Activated CD4-positive, CD25-positive, alpha-beta regulatory T cell treated with anti-CD3 and anti-CD28 coated beads, Interleukin-2, amount 50 U/mL, for 72 hours (primary cell): ENCODE data around the gene CDH4.

ENCODE experiments used
- DNase-seq: peaks from one replicate; pipeline ENCODE4 v3.0.0; 2021

Gene CDH4

DNA sequence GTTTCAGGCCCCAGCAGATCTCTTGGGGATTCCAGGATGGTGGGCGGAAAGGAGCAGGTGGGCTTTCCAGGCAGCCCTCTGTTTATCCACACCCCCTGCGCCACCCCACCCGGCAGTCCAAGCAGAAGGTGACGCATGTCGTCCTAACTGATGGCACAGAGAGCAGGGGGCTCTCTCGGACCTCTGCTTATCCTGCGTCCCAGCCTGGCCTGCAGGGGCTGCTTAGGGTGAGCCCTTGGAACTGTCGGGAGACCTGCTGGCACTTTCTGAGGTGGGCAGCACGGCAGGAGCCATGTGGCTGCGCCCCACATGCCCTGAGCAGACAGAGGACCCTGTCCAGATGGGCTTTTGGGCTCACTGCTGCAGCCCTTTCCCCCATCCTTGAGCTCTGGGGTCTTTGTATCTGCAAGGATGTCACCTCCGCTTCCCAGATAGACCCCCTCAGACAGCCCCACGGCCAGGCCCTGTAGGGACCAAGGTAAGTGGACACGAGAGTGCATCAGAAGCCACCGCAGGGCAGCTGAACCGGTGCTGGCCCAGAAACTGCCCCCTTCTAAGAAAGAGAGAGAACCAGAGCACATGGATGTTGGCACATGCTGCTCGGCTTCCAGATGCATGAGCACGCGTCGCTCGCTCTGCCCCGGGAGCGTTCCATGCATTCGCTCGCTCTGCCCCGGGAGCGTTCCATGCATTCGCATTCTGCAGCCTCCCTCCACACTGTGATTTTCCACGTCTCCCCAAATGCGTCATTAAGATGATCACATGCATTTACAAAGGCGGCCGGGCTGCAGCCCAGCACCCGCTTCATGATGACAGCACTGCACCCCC, 566.9 kb downstream of the CDH4 start:
- DNase-seq = no peak

DNA sequence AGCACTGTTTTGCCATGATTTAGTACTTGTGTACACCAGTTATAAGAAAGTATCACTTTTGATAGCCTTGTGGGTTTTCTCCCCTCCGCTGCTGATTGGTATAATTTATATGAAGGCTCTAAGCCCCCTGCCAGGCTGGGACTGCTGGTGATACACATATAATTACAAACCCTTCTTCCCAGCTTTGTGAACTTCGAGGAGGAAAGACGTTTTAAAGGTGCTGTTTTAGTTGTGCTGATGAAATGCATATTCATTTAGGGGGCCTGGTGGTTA, 567.4 kb downstream of the CDH4 start:
- DNase-seq = no peak

DNA sequence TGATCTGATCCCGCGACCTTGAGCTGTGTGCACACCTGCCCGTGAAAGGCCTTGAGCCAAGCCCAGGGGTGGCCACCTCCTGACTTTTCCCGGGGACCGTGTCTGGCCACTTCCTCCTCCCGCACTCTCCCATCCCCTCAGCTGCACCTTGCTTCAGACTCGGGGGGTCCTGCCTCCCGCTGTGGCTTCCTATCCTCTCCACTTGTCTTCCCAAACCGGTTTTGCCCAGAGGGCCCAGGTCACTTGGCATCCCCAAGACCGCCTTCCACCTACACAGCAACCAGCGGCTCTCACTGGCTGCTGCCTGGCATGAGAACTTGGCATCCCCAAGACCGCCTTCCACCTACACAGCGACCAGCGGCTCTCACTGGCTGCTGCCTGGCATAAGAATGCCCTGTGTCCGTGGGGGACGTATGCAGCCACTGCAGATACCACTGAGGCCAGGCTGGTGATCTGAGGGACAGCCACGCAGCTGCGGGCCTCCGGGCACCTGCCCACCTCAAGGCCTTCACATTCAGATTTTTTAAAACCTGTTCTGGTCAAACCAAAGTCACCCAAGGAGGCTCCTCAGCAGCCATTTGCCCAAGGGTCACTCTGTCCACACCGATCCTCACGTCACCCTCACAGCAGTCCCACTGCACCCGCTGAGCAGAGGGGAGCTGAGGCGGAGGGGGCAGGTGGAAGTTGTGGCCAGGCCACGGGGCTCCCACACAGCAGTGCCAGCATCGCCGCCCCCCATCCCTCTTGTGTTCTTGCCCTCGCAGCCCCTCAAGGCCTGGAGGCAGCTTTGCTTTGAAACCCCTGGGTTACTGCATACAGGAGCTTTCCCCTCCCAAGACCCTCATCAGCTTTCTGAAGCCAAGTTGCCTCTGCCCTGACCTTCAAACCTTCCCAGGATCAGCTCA, 568.1 kb downstream of the CDH4 start:
- no peak for DNase-seq

DNA sequence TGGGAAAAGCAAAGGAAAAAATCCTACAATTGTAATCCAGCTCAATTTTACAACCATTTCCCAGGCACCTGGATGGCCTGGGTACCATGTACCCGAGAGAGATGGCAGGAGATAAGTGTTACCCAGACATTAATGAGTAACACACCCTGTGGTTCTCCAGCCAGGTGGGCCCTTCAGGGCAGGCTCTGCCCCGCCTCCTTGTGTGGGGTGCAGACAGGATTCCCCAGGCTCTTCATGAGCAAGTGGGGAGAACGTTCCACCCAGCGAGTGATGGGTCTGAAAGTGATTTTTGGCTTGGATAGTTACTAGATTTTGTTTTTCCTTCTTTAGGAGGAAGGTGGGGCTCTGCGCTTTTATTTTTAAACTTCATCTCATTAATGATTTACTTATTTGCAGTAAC, 569.7 kb downstream of the CDH4 start:
- no peak for DNase-seq

DNA sequence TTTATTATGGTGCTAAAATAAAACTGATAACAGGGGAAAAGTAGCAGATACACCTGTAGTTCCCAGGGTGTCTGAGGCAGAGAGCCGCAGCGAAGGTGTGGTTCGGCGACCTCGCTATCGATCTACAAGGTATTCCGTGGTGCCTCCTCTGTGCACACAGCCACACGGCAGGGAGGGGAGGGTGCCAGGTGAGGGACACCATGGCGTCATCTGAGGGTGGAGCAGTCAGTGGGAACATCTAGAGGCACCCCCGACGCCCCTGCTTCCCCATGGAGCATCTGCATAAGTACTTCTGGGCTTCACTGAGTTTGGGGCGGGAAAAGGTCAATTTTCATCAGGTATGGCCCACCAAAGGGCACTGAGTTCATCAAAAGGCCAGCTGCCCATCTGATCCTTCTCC, 570.3 kb downstream of the CDH4 start:
- no peak for DNase-seq

DNA sequence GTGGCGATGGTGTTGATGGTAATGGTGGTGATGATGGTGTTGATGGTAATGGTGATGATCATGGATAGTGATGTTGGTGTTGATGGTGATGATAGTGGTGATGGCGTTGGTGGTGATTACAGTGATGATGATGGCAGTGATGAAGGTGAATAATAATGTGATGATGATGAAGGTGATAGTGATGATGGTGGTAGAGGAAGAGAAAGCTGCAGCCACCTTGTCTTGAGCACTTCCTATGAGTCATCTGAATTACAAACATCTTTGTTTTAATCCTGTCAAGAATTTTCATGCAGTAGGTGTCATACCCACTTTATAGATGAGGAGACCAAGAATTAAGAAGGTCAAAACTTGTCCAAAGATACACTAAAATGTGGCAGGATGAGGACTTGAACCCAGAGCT, 571.2 kb downstream of the CDH4 start:
- DNase-seq = no peak

DNA sequence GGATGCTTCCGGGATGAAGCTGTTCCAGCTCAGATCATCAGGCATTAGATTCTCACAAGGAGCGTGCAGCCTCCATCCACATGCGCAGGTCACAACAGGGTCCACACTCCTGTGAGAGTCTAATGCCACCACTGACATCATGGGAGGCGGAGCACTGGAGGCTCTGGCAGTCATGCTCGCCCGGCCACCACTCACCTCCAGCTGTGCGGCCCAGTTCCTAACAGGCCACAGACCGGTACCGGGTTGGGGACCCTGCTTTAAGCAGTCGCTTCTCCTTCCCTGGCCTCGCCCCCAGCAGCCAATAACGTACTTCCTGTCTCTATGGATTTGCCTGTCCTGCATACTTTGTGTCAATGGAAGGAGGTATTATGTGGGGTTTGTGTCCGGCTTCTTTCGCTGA, 576.8 kb downstream of the CDH4 start:
- no peak for DNase-seq

DNA sequence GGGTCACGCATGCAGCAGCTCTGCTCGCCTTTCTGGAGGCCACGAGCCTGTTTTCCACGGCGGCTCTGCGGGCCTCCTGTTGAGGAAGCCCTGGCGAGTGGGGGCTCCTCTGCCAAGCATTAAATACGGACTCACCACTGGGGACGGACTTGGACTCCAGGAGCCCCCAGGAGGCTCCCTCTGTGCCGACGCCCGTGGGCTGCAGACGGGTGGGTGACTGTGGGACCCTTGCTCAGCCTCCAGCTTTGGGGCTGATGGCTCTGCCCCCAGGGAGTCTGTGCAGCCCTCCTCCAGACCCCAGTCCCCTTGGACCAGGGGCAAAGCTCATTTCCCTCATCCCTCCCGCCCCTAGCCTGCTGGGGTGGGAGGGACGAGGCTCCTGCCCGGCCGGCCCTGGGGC, 577.5 kb downstream of the CDH4 start:
- DNase-seq = no peak

DNA sequence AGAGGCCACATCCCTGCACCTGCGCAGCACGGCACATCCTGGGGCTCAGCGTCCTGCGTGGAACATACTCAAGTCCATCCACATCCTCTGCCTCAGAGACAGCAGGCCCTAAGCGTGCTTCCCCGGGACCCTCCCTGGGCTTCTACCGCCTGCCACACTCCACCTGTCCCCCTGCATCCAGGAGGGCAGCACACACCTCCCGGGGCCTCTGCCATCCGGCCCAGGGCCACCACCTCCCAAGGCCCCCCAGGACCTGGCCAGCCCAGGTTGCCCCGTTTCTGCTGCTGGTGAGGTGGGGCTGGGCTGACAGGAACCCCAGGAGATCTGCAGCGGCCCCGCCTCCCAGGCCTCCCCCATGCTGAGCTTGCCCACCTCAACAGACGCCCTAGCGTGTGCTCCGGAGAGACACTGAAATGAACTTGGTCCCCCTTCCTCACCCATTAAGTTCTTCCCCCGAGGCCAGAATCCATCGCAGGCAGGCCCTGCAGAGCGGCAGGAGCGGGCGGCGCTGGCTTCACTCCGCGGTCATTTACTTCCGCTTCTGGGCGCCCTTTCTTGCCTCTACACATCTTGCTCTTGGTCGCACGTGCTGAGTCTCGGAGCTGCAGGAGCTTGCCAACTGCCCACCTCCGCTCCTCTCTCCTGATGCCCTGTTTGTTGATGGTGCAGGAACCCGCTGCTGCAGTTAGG, 578.3 kb downstream of the CDH4 start:
- DNase-seq = no peak

DNA sequence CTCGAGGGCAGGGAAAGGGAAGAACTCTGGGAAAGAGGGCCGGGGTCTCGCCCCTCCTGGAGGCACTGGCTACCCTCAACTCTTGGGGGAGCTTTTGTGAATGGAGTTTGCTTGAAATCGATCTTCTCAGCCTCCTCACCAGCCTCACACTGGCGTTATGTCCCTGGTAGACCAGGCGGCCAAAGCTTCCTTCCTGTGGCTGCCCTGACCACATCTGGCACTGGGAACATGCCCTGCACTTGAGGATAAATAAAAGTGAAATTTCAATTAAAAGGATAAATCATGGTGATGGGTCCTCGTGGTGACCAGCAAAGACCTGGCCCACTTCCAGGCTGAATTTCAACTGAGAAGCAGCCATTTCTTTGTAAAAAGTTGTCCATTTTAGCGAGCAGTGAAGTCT, 578.9 kb downstream of the CDH4 start:
- DNase-seq = no peak

DNA sequence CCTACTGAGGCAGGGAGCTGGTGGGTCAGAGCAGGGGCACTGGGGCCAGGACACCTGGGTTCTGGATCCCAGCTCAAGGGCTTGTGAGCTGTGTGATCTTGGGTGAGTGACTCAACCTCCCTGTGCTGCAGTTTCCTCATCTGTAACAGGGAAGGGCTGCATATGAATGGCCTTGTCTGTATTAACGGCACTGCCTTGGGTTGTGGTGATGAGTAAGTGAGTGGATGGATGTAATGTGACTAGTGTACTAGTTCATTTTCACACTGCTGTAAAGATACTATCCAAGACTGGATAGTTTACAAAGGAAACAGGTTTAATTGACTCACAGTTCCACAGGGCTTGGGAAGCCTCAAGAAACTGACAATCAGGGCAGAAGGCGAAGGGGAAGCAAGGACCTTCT, 580.1 kb downstream of the CDH4 start:
- no peak for DNase-seq

DNA sequence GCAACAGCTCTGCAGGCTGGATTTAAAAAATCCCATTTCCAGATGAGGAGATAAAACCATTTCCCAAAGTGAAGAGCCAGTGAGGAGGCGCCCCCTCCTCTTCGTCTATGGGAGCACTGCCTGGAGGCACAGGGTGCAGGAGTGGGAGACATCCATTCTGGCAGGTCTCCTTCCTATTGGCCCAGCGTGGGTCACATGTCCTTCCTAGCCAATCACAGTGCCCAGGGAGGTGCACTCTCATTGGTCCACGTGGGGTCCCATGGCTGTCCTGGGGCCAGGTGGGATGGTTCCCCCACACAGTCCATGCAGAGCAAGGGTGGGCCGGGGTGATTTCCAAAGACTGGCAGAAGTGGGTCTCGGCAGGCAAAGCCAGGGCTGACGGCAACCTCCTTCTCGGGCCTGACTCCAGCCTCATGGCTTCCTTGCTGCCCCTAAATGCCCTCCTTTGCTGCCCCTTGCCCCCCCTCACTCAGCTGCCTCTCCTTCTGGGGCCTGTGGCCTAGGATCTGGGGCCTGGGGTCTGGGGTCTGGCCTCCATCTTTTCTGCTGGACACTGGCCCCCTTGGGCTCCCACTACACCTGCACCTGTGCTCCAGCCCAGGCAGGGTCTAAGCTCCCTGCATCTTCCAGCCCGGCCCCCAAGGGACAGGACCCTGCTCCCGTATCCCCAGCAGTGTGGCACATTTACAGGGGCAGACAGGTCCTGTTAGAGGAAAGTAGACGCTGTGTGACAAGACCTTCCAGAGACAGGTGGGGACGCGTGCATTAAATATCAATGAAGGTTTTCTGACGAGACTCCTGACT, 581.9 kb downstream of the CDH4 start:
- DNase-seq = no peak

DNA sequence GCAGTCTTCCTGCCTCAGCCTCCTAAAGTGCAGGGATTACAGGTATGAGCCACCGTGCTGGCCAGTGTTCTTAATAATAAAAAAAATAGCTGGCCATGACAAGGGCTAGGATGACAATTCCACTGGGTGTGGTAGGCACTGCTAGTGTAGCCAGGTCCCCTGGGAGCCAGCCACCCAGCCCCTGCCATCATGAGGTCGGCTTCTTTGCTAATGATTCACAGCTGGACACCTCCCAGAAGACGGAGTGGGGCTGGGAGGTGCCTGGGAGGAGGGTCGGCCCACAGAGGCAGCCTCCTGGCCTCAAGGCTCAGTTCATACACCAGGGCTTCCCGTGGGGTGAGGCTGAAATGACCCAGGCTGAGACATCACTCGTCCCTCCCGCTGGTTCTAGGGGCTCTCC, 583.2 kb downstream of the CDH4 start:
- DNase-seq = no peak

DNA sequence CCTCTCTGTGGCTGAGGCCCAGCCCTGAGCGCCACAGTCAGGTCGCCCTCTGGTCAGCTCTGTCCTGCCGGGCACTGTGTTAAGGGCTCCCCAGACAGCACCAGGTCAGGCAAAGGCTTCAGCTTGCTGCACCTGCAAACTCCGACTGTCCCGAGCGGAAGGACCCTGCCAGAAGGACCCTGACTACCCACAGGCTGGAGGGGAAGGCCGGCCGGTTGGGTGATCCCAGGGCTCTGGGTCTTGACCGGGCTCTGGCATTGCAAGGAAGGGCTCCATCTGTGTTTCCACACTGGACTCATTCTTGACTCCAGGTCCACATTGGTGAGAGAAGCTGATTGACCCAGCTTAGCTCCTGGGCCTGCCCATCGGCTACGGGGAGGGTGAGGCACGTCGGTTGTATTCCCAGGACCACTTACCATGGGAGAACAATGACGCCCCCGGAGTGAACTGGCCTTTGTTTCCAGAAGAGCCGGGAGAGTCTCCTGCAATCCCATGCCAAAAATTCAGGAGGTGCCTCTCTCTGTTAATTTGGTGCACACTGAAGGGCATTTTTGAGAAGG, 583.8 kb downstream of the CDH4 start:
- no peak for DNase-seq

DNA sequence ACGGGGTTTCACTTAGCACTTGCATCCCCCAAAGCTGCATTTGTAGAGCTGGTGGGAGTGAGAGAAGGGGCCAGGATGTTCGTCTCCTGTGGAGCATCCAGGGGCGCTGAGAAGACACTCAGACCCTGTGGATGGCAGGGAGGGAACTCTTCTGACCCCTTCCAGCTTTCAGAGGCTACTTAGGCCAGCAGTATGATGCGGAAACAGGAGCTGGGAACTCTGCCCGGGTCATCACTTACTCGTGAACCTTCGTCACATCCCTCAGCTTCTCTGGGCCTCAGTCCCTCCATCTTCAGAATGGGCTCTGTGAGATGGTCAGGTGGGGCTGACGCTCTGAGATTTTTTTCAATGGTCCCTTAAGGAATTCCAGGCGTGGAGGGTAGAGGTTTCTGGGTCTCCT, 585.1 kb downstream of the CDH4 start:
- DNase-seq = no peak

DNA sequence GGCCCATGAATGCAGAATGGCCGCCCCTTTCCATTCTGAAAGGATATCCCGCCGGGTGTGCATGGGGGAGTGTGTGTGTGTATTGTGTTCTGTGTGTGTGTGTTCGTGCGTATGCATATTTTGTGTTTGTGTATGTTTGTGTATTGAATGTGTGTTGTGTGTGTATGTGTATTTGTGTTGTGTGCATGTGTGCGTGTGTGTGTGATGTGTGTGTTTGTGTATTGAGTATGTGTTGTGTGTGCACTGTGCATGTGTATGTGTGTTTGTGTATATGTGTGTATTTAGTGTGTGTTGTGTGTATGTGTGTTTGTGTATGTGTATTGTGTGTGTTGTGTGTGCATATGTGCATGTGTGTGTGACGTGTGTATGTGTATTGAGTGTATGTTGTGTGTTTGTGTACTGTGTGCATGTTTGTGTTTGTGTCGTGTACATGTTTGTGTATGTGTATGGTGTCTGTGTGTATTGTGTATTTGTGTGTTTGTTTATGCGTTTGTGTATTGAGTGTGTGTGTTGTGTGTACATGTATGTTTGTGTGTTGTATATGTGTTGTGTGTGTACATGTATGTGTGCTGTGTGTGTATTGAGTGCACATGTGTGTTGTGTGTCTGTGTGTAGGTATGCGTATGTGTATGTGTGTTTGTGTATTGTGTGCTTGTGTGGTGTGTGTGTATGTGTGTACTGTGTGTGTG, 587.3 kb downstream of the CDH4 start:
- no peak for DNase-seq

DNA sequence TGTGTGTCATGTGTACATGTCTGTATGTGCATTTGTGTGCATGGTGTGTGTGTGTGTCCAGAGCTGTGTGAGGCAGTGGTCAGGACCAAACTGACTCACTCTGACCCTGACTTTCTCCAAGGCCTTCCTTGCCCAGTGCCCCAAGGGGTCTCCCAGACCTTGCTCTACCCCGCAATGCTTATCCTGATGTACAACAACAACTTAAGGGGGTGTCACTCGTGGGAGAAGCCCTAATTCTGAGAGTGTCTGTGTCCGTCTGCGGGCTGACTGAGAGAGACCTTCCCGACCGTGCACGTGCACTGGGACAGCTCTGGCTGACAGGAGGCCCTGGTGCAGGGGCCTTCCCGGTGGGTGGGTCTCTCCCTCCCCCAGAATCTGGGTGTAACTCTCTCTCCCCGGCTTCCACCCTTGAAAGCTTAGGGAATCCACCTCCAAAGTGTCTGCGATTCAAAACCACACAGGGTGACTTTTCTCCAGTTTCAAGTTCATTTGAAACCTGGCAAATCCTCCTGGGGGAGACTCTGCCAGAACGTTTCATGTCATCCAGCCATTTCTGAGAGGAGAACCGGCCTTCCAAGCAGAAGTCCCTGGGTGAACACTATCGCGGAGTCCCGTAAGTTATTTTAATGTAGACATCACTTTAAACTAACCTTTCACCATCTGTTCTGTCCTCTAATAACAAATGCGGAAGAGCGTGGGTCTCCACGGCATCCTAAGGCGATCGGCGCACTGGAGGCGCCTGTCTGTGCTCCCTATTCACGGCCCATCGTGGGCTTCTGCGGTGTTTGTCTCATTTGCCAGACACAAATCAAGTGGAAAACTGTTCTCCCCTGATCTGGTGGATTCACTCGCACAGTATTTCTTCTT, 588.1 kb downstream of the CDH4 start:
- no peak for DNase-seq

DNA sequence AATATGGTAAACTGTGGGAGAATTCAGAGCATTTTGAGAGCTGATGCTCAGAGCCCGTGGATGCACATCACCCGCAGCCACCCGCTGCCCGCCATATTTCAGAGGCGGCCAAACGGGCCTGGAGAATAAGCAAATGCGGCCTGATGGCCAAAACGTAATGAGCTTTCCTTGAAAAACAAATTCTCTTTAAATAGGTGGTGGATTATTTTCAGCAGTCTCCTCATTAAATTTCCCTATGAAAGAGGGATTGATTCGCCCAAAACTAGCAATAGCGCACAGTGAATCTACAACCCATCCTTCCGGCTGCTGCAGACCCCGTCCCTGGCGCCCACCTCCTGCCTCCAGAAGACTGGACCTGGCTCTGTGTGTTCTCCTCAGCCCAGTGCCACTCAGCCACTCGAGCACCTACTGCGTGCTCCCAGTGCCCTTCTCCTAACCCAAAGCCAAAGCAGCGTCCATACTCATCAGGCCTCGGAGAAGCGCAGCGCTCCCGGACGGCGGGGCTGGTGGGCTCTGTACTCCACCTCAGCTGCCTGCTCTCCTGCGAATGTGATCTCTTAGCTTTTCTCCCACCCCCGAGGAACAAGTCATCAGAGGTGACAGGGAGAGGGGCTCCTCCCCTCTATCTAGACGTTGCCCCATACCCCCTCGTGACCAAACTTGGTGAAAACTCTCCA, 588.9 kb downstream of the CDH4 start:
- no peak for DNase-seq

DNA sequence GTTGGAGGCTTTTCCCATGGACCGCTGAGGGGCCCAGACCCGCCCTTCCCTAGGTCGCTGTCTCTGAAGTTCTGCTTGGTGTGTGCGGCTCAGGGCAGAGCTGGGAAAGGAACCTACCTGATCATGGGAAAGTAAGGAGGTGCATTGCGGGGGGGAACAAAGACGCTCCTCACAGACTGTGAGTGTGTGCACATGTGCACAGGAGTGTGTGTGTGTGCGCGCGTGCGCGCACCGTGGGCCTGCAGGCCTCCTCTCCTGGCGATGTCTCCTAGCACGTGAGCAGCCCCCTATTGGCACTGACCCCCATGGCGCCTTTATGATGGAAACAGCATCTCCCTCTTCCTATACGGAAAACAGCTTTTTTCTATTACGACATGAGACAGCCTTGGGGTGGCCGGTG, 589.5 kb downstream of the CDH4 start:
- no peak for DNase-seq

DNA sequence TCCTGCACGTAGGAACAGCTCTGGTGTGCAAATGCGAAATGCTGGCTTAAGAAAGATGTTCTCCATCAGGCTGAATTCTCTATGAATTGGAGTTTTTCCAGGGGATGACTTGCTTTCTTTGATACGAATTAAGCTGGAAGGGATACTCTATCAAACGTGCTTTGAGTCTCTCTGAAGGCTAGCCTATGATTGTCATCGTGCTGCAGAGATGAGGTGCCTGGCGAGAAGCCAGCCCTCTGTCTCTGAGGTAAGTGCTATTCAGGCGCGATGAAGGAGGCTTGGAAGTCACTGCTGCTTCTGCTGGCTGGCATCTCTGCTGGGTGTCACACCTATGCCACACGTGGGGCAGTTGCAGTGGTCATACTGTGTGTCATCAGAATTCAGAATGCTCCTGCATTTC, 589.9 kb downstream of the CDH4 start:
- DNase-seq = no peak

DNA sequence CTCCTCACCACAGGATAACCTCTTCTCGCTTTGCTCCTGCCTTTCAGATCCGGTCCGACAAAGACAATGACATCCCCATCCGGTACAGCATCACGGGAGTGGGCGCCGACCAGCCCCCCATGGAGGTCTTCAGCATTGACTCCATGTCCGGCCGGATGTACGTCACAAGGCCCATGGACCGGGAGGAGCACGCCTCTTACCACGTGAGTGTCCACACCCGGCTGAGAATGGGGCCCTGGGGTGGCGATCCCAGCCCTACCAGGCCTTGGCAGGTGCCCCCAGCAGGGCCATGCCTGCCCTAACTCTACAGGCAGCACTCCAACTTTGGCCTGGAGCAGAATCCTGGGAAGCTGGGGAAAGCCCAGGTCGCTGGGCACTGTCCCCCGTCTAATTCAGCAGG, 592.6 kb downstream of the CDH4 start:
- DNase-seq = no peak
